Measurements from ENCODE around the gene THAP9.
"Not testable (repeated sequence)": the region's sequence is repeated elsewhere in the genome, so short reads cannot be mapped to it uniquely, and the experiment has no call there.

The THAP9 gene, protein sequence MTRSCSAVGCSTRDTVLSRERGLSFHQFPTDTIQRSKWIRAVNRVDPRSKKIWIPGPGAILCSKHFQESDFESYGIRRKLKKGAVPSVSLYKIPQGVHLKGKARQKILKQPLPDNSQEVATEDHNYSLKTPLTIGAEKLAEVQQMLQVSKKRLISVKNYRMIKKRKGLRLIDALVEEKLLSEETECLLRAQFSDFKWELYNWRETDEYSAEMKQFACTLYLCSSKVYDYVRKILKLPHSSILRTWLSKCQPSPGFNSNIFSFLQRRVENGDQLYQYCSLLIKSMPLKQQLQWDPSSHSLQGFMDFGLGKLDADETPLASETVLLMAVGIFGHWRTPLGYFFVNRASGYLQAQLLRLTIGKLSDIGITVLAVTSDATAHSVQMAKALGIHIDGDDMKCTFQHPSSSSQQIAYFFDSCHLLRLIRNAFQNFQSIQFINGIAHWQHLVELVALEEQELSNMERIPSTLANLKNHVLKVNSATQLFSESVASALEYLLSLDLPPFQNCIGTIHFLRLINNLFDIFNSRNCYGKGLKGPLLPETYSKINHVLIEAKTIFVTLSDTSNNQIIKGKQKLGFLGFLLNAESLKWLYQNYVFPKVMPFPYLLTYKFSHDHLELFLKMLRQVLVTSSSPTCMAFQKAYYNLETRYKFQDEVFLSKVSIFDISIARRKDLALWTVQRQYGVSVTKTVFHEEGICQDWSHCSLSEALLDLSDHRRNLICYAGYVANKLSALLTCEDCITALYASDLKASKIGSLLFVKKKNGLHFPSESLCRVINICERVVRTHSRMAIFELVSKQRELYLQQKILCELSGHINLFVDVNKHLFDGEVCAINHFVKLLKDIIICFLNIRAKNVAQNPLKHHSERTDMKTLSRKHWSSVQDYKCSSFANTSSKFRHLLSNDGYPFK

DNA sequence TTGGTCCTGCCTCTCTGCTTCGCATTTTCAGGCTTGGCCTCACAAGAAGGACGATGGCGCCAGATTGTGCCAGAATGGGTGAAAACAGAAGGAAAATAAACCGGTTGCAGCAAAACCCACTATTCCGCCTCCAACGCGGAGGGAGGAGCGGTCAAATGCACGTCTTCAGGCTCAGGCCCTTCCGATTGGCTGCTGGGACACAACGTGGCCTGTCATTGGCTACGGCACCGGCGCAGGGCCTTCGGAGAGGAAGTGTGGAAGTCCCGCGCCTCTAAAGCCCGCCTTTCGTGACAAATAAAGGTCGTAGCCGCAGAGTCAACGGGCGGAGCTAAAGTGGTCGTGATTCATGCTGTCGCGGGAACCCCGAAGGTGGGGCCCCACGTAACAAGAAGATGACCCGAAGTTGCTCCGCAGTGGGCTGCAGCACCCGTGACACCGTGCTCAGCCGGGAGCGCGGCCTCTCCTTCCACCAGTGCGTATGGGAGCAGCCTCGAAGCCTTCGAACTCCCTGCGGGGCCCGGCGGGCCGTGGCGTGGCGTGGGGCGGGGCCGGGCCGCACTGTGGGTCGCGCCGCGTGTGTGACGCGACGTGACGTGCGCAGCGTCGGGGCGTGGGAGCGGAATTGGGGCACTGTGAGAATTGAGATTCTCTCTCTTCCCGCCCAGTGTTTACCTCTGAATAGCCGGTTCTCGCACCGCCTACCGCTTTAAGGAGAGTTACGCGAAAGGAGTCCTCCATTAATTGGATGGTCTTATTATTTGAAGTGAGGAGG lies at the start of gene THAP9:
TSS of gene THAP9 (plus strand) at position 325 of the 772 bp plus-strand sequence. CDS start at position 393, 68 bp downstream.
- peak; percentile 99 for DNase-seq

- no peak for DNase-seq
These were observed 49.2 kb upstream of the THAP9 start for GRCh38 chr4:82851318-82851717.

GRCh38 chr4:82851885-82852750 lies 48.4 kb upstream of the THAP9 start:
- DNase-seq: peak; percentile 48

DNA sequence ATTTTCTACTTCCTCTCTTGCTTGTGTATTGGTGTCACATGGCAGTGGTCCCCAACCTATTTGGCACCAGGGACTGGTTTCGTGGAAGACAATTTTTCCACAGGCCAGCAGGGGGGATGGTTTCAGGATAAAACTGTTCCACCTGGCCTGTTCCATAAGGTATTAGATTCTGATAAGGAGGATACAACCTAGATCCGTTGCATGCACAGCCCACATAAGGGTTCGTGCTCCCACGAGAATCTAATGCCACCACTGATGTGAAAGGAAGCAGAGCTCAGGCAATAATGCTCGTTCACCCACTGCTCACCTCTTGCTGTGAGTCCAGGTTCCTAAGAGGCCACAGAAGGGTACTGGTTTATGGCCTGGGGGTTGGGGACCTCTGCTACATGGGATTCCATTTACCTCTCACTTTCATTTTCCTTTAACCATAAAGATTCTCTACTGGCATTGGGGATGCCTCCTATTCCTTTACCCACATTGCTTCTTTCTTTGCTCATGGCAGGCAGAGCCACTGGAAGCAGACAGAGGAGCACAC lies 47.7 kb upstream of the THAP9 start:
- no peak for DNase-seq

- not testable (repeated sequence) for DNase-seq
These were observed 40.0 kb upstream of the THAP9 start for GRCh38 chr4:82860487-82860886.

DNA sequence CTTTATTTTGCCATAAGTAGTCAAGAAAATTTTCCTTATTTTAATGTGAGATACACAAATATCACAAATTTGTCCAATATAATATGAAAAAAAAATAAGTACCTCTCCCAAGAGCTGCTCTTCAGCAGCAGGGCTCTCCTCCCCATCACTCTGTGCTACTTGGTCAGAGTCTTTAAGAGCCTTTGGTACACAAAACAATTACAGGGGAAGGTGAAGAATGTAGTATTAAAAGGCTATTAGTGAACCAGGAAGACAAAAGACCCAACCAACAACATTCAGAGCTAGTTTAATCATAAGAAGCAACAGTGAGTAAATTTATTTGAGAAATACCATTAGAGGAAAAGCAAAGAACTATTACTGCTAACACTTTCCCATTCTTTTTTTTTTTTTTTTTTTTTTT lies 39.0 kb upstream of the THAP9 start:
- no peak for DNase-seq

GRCh38 chr4:82864336-82864979 lies 36.1 kb upstream of the THAP9 start:
- peak; percentile 54 for DNase-seq

DNA sequence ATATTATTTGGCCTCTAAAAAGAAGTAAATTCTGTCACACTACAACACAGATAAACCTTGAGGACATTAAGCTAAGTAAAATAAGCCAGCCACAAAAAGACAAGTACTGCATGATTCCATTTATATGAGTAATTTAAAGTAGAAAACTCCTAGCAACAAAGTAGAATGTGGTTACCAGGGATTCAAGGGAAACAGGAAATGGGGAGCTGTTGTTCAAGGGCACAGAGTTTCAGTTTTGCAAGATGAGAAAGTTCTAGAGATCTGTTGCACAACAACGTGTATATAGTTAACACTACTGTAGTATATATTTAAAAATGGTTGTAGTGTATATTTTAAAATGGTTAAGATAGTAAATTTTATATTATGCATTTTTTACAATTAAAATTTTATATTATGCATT lies 34.9 kb upstream of the THAP9 start:
- peak; percentile 84 for DNase-seq

- peak; percentile 25 for DNase-seq
These were observed 34.5 kb upstream of the THAP9 start for GRCh38 chr4:82866033-82866432.

DNA sequence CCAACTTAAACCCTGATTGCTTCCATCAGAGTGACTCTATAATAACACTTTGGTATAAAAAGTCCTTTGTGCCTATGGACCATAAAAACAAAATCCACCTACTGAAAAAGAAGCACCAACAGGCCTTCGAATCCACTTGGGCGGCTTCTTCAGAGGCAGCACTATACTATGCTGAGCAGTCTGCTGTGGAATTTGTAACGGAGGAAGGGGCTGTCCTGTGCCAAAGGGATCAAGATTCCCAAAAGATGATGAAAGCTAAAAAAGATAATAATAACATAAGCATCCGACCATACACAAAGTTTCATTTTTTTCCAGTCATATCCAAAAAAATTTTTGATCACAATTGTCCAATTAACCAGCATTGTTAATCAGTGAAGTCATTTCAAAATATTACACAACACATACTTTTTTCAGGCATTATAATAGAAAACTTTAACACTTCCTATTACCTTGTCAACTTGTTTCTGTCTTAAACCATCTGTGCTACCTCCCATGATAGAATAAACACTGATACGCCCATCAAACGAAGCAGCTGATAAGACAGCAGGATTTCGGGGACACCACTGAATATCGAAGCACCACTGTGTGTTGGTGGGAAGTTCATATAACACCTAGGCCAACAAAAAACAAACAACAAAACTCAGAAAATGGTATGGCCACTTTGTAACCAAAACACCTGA lies 33.7 kb upstream of the THAP9 start:
- no peak for DNase-seq

GRCh38 chr4:82868572-82868971 lies 32.0 kb upstream of the THAP9 start:
- DNase-seq: no peak

DNA sequence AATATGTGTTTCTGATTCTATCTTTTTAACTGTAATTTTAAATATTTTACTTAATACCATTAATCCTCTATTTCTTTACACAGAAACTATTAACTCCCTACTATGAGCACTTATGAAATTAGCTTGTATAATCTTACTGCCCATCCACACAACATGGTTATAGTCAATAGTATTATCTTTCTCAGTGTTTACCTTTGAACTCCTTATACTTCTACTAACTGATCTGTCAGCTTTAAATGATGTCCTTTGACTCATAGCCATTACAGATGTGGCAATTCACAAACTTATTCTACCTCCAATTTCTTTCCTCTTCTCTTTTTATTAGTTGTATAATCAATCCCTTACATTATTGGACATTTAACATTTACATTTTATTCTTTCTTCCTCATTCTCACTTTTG lies 15.1 kb upstream of the THAP9 start:
- no peak for DNase-seq

GRCh38 chr4:82886147-82886942 lies 14.2 kb upstream of the THAP9 start:
- DNase-seq: no peak

DNA sequence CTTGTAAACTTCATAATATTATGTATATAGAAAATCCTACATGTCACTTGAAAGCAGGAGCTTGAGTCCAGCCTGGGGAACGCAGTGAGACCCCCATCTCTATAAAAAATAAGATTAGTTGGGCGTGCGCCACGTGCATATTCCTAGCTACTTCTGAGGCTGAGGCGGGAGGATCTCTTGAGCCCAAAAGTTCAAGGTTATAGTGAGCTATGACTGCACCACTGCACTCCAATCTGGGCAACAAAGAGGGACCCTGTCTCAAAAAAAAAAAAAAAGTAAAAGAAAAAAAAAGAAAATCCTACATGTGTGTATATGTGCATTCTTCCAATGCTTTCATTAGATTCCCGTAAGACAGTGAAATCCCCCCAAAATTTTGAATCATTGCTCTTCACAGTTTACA lies 11.2 kb upstream of the THAP9 start:
- no peak for DNase-seq

DNA sequence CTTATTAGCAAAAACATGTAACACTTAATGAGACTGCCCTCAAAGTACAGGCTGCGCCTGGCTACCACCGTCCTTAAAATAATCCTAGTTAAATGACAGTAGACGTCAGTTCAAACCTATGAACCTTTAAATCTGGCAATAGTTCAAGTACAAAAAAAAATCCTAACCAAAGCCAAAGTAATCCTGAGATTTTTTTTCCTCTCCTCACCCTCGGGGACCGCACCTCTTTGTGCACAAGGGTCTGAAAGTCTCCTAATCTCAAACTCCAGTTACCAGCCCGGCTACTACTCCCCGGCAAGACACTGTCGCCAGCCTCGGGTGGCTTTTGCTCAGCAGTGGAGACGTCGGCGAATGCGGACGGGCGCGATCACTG lies 10.0 kb upstream of the THAP9 start:
- no peak for DNase-seq

- DNase-seq: peak; percentile 98
These were observed 9.4 kb upstream of the THAP9 start, which contains the start of gene SEC31A for GRCh38 chr4:82890901-82891706. Gene SEC31A, minus strand, starts transcription at chr4:82891153. Its CDS starts 9,217 bp downstream, at chr4:82881936.

DNA sequence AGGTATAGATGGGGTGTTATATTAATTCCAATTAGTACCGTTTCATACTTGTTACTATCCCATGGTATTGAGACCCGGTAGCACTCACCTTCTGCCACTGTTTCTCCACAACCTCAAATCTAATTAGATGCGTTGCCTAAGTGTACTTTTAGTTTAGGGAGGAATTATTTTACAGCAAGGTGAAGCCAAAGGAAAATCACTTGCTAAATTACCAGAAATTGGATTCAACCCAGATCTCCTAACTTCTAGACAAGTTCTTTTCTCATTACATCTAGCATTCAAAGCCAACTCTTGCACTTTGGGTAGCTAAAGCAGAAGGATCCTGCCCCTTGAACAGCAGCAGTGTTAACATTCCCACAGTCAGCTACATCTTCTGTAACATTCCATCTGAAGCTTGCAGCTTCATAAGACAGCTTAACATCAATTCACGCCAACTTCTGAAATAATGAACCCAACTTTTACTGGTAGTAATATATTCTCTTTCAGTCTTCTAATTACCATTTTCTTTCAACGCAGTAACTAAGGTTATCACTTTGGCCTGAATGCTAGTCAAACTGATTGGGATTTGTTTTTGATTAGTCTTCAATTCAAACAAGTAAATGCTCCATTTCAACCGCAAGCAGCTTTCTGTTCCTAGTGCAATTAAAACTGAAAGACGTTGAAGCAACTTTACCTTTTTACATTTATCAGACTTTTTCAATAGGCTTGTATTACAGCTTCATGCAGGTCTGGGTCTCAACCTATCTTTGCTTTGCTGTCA lies 8.6 kb upstream of the THAP9 start:
- DNase-seq: no peak

DNA sequence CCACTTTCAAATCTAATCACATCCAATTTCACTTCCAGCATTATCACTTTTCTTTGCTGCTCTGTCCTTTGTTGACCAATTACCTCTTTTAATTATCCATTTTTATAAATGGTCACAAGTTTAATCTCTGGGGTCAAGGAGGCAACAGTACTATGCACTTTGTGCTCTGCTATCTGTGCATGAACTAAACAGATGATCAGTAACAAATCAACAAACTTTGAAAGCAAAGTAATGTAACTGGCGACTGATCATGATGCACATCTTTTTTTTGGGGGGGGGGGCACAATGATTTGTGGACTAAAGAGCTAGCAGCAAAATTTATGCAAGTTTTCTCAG lies 8.1 kb upstream of the THAP9 start:
- no peak for DNase-seq
